KMS-11 (cell line): ENCODE measurements around the gene TMEM229A.
A peak's percentile ranks its signal among the peaks of the same experiment; 100 is the strongest.

Experiments used
- H2AFZ ChIP-seq: fragments of 200-600 bp; sonication (generic); 2 replicates; pipeline ENCODE4 v1.6.1; 2016; ENCODE audit warnings: antibody characterized with exemption, mixed run types, low read depth
- H3K27ac ChIP-seq: fragments of 200-600 bp; sonication (generic); 2 replicates; pipeline ENCODE4 v1.6.1; 2016; ENCODE audit warnings: mild to moderate bottlenecking, mixed run types
- H3K27me3 ChIP-seq: fragments of 200-600 bp; sonication (generic); 2 replicates; pipeline ENCODE4 v1.6.1; 2017; ENCODE audit warnings: mild to moderate bottlenecking, low read depth, mixed run types, moderate library complexity; ENCODE audit not compliant: insufficient read depth
- H3K36me3 ChIP-seq: fragments of 200-600 bp; sonication (generic); 2 replicates; pipeline ENCODE4 v1.6.1; 2017; ENCODE audit warnings: mild to moderate bottlenecking, mixed run types; ENCODE audit not compliant: insufficient read depth
- H3K4me1 ChIP-seq: fragments of 200-600 bp; sonication (generic); 2 replicates; pipeline ENCODE4 v1.6.1; 2016; ENCODE audit warnings: mild to moderate bottlenecking, low read depth, mixed run types; ENCODE audit not compliant: poor library complexity, severe bottlenecking
- H3K4me2 ChIP-seq: fragments of 200-600 bp; sonication (generic); 2 replicates; pipeline ENCODE4 v1.7.0; 2016; ENCODE audit warnings: mild to moderate bottlenecking, mixed run types
- H3K4me3 ChIP-seq: fragments of 200-600 bp; sonication (generic); IDR thresholded peaks from 2 replicates; pipeline ENCODE4 v1.6.1; 2017; ENCODE audit warnings: low read depth, low read length, mixed read lengths; ENCODE audit not compliant: insufficient read depth
- H3K79me2 ChIP-seq: fragments of 200-600 bp; sonication (generic); 2 replicates; pipeline ENCODE4 v1.6.1; 2016; ENCODE audit warnings: low read depth, mixed run types; ENCODE audit not compliant: insufficient read depth
- H3K9ac ChIP-seq: fragments of 200-600 bp; sonication (generic); 2 replicates; pipeline ENCODE4 v1.6.1; 2016; ENCODE audit warnings: mild to moderate bottlenecking, mixed run types
- H4K20me1 ChIP-seq: fragments of 200-600 bp; sonication (generic); 2 replicates; pipeline ENCODE4 v1.6.1; 2016; ENCODE audit warnings: mild to moderate bottlenecking, mixed run types; ENCODE audit not compliant: insufficient read depth
- CTCF ChIP-seq: fragments of 200-600 bp; sonication (generic); conservative IDR thresholded peaks from 2 replicates; pipeline ENCODE4 v1.6.1; 2017; ENCODE audit warnings: low read depth, mild to moderate bottlenecking, antibody characterized with exemption, low read length, moderate library complexity, mixed read lengths

The TMEM229A gene

GRCh38 chr7:124031919-124032318 is 948 bp downstream of the TMEM229A start:
- peak overlapping the region; percentile 81 for H2AFZ ChIP-seq
- H3K9ac ChIP-seq = no peak overlapping the region
- no peak for TF ChIP-seq CTCF
- H3K27me3 ChIP-seq = no peaks in the 10 kb centered on the region
- H3K4me2 ChIP-seq = peak overlapping the region; percentile 61
- no peaks in the 10 kb centered on the region for H3K4me1 ChIP-seq
- no peaks in the 10 kb centered on the region for H3K79me2 ChIP-seq
- no peaks in the 10 kb centered on the region for H3K36me3 ChIP-seq
- H4K20me1 ChIP-seq = no peaks in the 10 kb centered on the region
- H3K4me3 ChIP-seq = no peak overlapping the region
- no peak overlapping the region for H3K27ac ChIP-seq

- Histone ChIP-seq H3K79me2 (no peaks in the 10 kb centered on the region), H3K4me2 (peak overlapping the region; percentile 61; the same call in 1 of the 2 replicates), H3K9ac (no peak overlapping the region), H3K27me3 (no peaks in the 10 kb centered on the region), H4K20me1 (no peaks in the 10 kb centered on the region), H3K4me1 (no peaks in the 10 kb centered on the region), H3K36me3 (no peaks in the 10 kb centered on the region), H2AFZ (no peak overlapping the region; the same call in 1 of the 2 replicates), H3K27ac (no peak overlapping the region), H3K4me3 (no peak overlapping the region)
- no peak for TF ChIP-seq CTCF
Observed at GRCh38 chr7:124031406-124031805, 1.5 kb downstream of the TMEM229A start.

- H3K4me1 ChIP-seq = no peaks in the 10 kb centered on the region
- no peaks in the 10 kb centered on the region for H3K79me2 ChIP-seq
- TF ChIP-seq CTCF = no peak
- no peak overlapping the region for H3K4me2 ChIP-seq
- H3K9ac ChIP-seq = no peak overlapping the region
- no peaks in the 10 kb centered on the region for H3K36me3 ChIP-seq
- H2AFZ ChIP-seq = no peak overlapping the region
- H4K20me1 ChIP-seq = no peaks in the 10 kb centered on the region
- no peak overlapping the region for H3K4me3 ChIP-seq
- no peaks in the 10 kb centered on the region for H3K27me3 ChIP-seq
- H3K27ac ChIP-seq = no peak overlapping the region
Observed at GRCh38 chr7:124030964-124031363, 1.9 kb downstream of the TMEM229A start.

GRCh38 chr7:124029396-124030188 is 3.3 kb downstream of the TMEM229A start:
- Histone ChIP-seq H3K4me1 (no peaks in the 10 kb centered on the region), H3K79me2 (no peaks in the 10 kb centered on the region), H4K20me1 (no peaks in the 10 kb centered on the region), H3K9ac (no peak overlapping the region), H3K4me3 (no peak overlapping the region), H3K27me3 (no peaks in the 10 kb centered on the region), H3K27ac (no peak overlapping the region), H2AFZ (no peak overlapping the region), H3K4me2 (no peak overlapping the region), H3K36me3 (no peaks in the 10 kb centered on the region)
- TF ChIP-seq CTCF = no peak
